Hepatic stellate cell (primary cell): ENCODE measurements around the gene ANKDD1B.
A peak's percentile ranks its signal among the peaks of the same experiment; 100 is the strongest.
"Not testable (repeated sequence)": the region's sequence is repeated elsewhere in the genome, so short reads cannot be mapped to it uniquely, and the experiment has no call there.

Experiments
- DNase-seq: peaks from one replicate; pipeline ENCODE4 v3.0.0; 2011; ENCODE audit warnings: low spot score

ANKDD1B gene

GRCh38 chr5:75662061-75662460 is 50.8 kb downstream of the ANKDD1B start:
- no peak for DNase-seq

- DNase-seq, result no peak
Measured at GRCh38 chr5:75663579-75664284, 52.5 kb downstream of the ANKDD1B start.

- no peak for DNase-seq
Measured at GRCh38 chr5:75664979-75665378, 53.7 kb downstream of the ANKDD1B start.

- DNase-seq, result no peak
Measured at GRCh38 chr5:75666801-75667200, 55.5 kb downstream of the ANKDD1B start.

- no peak for DNase-seq
Measured at GRCh38 chr5:75667586-75667985, 56.3 kb downstream of the ANKDD1B start.

- DNase-seq, result no peak
Measured at GRCh38 chr5:75668445-75668844, 57.2 kb downstream of the ANKDD1B start.

- DNase-seq, result peak; percentile 10
Measured at GRCh38 chr5:75668977-75669689, 57.9 kb downstream of the ANKDD1B start.

- no peak for DNase-seq
Measured at GRCh38 chr5:75670577-75670976, 59.3 kb downstream of the ANKDD1B start.

- no peak for DNase-seq
Measured at GRCh38 chr5:75671506-75671905, 60.3 kb downstream of the ANKDD1B start.

- no peak for DNase-seq
Measured at GRCh38 chr5:75672616-75673015, 61.4 kb downstream of the ANKDD1B start.

GRCh38 chr5:75675783-75676182 is 64.5 kb downstream of the ANKDD1B start:
- no peak for DNase-seq

- no peak for DNase-seq
Measured at GRCh38 chr5:75677607-75678006, 66.4 kb downstream of the ANKDD1B start.

- no peak for DNase-seq
Measured at GRCh38 chr5:75678155-75678554, 66.9 kb downstream of the ANKDD1B start.

- no peak for DNase-seq
Measured at GRCh38 chr5:75681125-75681830, 70.0 kb downstream of the ANKDD1B start.

GRCh38 chr5:75685141-75685540 is 73.9 kb downstream of the ANKDD1B start:
- no peak for DNase-seq

- no peak for DNase-seq
Measured at GRCh38 chr5:75686480-75686879, 75.2 kb downstream of the ANKDD1B start.

GRCh38 chr5:75690669-75691068 is 79.4 kb downstream of the ANKDD1B start:
- no peak for DNase-seq

GRCh38 chr5:75694781-75695180 is 83.5 kb downstream of the ANKDD1B start:
- no peak for DNase-seq

GRCh38 chr5:75695472-75696351 is 84.5 kb downstream of the ANKDD1B start:
- not testable (repeated sequence) for DNase-seq

- no peak for DNase-seq
Measured at GRCh38 chr5:75701856-75702255, 90.6 kb downstream of the ANKDD1B start.

GRCh38 chr5:75706016-75706415 is 94.8 kb downstream of the ANKDD1B start:
- DNase-seq, result no peak

- DNase-seq, result no peak
Measured at GRCh38 chr5:75706775-75707174, 95.5 kb downstream of the ANKDD1B start.
